Muscle of back (tissue), 11 donors: ENCODE results near the gene HS3ST3A1. TPM values are rescaled to one million over a fixed set of nuclear protein-coding genes. Genes with fewer than 3 reads are reported as not detected.
"Not testable (repeated sequence)": the region's sequence is repeated elsewhere in the genome, so short reads cannot be mapped to it uniquely, and the experiment has no call there.

Experiments
- DNase-seq, 3 donors: peaks; one replicate each; pipeline versions ENCODE4 v3.0.0 to v3.0.0-alpha.2; 2013
- polyA plus RNA-seq, 10 donors: library from polyadenylated mRNA; unstranded; fragments of 120-200 nt; gene quantifications; one replicate each; pipeline ENCODE4 v1.2.1, GENCODE V29; 2013; ENCODE audit not compliant: insufficient read length in 10 of 10

HS3ST3A1 gene
- polyA plus RNA-seq, 10 donors: 0.79 to 4.4 (median 2.3) TPM

- no peak for DNase-seq
These were observed 24.8 kb downstream of the HS3ST3A1 start for GRCh38 chr17:13576661-13577526.

DNA sequence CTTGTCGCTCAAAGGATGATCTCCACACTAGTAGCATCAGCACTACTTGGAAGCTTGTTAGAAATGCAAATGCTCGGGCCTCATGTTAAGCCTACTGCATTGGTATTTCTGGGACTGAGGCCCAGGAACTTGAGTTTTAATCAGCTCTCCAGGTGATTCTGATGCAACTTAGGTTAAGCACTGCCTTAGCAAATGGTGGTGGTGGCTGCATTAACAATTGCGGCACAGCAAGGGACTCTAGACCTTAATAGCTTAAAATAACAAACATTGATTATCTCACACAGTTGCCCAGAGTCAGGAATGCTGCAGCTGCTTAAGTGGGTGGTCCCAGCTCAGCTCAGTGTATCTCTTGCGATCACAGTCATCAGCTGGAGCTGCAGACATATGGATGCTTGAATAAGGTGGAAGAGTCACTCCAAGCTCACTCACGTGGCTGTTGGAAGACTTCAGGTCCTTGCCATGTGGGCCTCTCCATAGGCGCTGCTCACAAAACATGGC, 25.8 kb downstream of the HS3ST3A1 start:
- no peak for DNase-seq

- DNase-seq: no peak
These were observed 26.3 kb downstream of the HS3ST3A1 start for GRCh38 chr17:13575466-13575865.

DNA sequence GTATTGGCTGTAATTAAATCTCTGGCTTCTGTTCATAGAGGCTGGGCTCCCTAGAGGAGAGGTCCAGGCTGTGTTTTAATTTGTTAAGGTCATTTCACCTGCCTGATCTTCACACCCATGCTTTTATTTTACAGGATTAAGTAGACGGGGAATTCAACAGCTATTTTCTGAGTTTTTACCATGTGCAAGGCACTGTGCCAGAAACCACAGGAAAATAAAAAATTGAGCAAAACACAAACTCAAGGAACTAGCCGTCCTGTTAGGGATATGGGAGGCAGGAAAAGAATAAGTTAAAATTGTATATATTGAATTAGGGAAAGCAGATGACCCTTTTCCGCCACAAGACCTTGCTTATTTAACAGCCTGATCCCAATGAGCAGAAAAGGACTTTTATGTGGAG, 29.1 kb downstream of the HS3ST3A1 start:
- DNase-seq: peak in 1 of 3 donors; percentile 44

DNA sequence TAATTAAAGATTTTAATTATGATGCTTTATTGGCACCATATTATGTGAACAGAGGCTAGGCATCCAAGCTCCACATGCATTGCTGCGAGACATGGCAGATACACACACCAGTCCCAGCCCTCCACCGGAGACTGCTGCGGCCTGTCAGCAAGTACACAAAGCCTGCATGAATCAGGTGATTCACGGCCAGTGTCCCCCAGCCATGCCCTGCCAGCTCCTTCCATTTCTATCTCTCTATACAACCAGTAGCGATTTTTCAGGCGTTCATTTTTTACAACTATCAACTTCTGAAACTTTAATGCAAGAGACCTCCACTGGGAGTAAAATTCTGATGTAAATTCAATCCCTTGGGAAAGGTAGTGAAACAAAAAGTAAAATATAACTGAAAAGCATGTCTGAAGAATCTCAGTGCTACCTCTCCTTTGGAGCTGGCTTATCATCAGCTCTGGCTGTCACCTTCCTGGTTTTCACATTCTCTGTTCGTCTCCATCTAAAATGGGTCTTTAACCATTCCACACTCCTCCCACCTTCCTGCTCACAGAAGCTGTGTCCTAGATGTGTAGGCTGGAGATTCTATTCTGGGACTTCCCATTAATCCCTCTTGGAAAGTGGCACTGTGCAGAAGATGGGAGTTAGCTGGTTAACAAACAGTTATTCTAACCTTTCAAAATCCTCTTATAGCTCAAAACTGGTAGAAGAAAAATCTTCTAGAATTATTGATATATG, 32.2 kb downstream of the HS3ST3A1 start:
- DNase-seq: no peak

- no peak for DNase-seq
These were observed 32.9 kb downstream of the HS3ST3A1 start for GRCh38 chr17:13568582-13569397.

GRCh38 chr17:13563866-13564265, 37.9 kb downstream of the HS3ST3A1 start:
- no peak for DNase-seq

DNA sequence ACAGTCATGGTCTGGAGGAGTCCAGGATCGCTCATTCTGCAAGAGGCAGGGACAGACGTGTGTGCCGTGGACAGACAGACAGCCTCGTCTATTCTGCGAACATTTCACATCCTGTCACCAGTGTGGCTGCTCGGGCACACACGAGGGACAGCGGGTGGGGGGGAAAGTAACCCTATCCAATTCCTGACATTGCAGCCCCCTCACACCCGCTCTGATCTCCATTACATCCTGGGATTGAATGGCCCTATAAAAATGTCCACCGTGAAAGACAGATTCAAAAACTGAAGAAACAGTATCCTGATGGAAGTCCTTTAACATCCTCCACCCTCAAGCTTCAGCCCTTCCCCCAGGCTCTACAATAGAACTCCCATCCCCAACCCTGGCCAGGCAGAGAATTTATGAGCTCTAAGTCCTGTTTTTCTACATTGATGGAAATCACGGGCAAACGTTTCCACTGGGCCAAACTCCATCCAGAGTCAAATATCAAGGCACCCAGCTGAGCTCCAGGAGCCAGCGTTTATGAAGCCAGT, 39.4 kb downstream of the HS3ST3A1 start:
- DNase-seq: peak in 2 of 3 donors; percentile 44 to 68

DNA sequence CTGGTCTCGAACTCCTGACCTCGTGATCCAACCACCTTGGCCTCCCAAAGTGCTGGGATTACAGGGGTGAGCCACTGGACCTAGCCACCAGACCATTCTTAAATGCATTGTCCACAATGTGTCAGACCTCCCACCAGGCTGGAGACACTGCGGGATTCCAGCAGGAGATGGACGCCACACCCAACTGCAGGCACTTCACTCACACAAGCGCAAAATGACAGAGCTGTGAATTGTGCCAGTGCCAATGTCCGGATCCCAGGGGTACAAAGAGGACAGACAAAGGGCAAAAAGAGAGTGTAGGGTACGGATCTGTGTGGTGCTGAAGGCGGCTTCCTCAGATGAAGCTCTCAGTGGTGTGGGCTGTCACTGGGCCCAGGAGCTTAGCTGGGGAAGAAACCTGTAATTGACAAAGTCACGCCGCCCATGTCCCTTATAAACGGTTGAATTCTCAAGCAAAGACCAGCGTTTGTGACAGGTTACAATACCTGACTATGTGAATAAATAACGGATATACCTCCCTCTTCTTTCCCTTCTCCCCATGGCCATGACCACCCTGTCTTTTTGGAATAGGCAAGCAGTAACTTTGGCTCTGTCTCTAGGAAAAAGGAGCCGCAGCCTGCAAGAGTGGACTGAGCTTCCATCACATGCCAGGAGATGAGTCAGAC, 40.0 kb downstream of the HS3ST3A1 start:
- DNase-seq: peak; percentile 87 to 92 (median 91)

DNA sequence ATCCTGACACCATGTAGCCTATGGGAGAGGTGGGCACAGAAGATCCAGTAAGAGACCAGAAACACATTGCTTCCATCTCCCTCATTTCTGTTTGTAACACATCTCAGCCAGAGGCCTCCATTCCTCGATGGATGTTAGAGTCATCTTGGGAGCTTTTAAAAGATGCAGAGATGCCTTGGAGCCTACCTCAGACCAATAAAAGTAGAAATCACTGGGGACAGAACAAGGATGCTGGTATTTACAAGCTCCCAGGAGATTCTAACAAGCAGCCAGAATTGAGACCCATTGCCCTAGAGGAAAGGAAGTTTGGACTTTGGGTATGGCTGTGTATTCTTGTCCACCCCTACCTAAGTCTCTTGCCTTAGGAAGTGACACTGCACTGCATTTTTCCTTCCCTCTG, 40.8 kb downstream of the HS3ST3A1 start:
- DNase-seq: no peak

GRCh38 chr17:13558588-13558987, 43.1 kb downstream of the HS3ST3A1 start:
- no peak for DNase-seq

- peak in 1 of 3 donors; percentile 66 for DNase-seq
These were observed 44.7 kb downstream of the HS3ST3A1 start for GRCh38 chr17:13557077-13557476.

- DNase-seq: no peak
These were observed 47.5 kb downstream of the HS3ST3A1 start for GRCh38 chr17:13554231-13554630.

DNA sequence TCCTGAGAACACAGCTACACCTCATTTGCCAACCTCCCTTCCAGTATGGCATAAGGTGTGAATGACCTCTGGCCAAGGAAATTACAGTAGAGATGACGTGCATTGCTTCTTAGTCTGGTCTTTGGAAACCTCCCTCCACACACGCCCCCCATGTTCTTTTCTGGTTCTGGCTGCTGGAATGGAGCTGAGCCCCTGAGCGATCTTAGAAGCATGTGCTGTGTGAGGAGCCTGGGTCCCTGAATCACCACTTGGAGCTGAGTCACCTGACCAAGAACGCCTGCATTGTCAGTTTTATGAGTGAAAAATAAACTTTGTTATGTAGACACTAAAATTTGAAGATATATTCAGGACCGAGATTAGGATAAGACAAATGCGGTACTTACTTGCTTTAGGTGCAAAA, 51.4 kb downstream of the HS3ST3A1 start:
- DNase-seq: no peak

- DNase-seq: not testable (repeated sequence)
These were observed 53.2 kb downstream of the HS3ST3A1 start for GRCh38 chr17:13548576-13548975.

DNA sequence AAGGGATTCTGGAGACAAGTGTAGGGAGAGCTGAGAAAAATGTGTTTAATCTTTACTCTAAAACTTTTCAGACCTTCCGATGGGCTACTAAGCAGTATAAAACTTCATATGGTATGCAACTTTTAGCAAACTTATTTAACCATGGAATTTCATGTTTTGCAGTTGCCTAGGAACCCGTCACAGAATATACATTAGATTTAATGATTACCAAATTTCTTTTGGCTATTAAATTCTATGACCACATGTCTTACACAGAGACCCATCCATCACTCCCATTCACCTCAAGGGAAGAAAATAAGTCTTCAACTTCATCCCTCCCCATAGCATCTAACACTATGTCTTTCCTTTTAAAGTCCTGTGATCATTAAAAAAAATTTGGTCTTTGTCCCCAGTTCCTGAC, 54.9 kb downstream of the HS3ST3A1 start:
- no peak for DNase-seq

DNA sequence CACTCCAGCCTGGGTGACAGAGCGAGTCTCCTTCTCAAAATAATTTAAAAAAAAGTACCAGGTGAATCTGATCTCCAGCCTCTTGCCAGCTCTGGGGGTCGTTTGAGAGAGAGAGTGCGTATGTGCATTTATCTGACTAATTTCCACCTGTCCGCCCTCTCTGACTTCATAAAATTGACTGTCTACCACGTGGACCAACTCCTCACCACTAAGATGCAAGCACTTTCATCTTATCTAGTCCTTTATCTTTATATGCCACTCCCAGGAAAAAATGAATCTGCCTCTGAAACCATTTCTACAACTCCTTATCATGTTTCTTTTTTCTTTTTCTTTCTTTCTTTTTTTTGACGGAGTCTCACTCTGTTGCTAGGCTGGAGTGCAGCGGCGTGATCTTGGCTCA, 55.8 kb downstream of the HS3ST3A1 start:
- no peak for DNase-seq

GRCh38 chr17:13544765-13545164, 57.0 kb downstream of the HS3ST3A1 start:
- no peak for DNase-seq

- DNase-seq: peak; percentile 68 to 97 (median 77)
These were observed 57.4 kb downstream of the HS3ST3A1 start for GRCh38 chr17:13544292-13544691.

DNA sequence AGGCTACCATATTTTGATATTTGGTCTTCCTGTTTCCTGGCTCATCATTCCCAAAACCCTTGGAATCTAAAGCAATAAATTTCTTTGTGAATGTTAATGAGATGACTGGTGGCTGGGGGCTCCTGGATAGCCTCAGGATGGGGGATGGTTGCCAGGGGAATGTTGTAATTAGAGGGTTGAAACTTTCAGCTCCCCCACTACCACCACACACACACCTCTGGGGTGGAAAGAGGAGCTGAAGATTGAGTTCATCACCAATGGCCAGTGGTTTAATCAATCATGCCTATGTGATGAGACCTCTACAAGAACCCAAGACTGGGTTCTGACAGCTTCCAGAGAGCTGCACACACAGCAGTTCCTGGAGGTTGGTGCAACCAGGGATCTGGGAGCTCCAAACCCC, 59.1 kb downstream of the HS3ST3A1 start:
- peak in 1 of 3 donors; percentile 75 for DNase-seq

DNA sequence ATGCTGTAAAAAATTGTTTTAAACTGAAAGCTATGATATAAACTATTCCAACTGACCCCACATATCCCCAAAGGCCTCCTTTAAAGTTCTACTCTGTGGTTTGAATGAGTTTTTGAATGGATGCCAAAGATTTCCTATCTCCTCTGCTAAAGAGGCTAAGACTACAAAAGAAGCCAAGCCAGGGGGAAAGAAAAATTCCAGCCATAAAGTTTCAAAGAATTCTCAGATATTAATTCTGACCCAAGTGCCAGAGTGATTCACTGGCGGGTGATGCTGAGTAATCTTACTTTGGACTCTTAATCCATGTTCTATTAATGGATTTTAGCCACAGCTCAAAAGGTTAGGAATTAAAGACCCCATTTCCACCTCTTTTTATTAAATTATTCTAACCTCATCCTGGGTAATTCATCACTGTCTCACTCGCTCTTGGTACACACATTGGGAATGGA, 60.7 kb downstream of the HS3ST3A1 start:
- peak; percentile 61 to 96 (median 63) for DNase-seq
